HEK293 (cell line): ENCODE results near the gene STPG3.

Experiments
- CTCF ChIA-PET: fragments of 350-600 bp; formaldehyde crosslinking; extraction: SDS; loops from one replicate; lab custom pipeline; 2021; ENCODE audit warnings: antibody characterized with exemption; lab: Yijun Ruan, JAX
- POLR2A ChIA-PET: fragments of 300-600 bp; formaldehyde crosslinking; extraction: SDS; loops from one replicate; lab custom pipeline; 2020; ENCODE audit warnings: antibody characterized with exemption, inconsistent platforms; lab: Yijun Ruan, JAX
- H3K27ac ChIP-seq: fragments of 200-500 bp; sonication (Bioruptor generic); 2 replicates; pipeline ENCODE4 v1.5.1; 2014; ENCODE audit warnings: low read depth, low read length, control low read depth, inconsistent platforms; ENCODE audit errors: extremely low read depth
- H3K36me3 ChIP-seq, 2 experiments: fragments of 200-500 bp in 1 of 2; sonication (Bioruptor generic) in 1 of 2; 1 replicate in 1 of 2; 2 replicates in 1 of 2; pipeline ENCODE4 v1.5.1; 2014 to 2017; ENCODE audit warnings: inconsistent platforms in 2 of 2, low read length in 2 of 2; ENCODE audit not compliant: control insufficient read depth in 2 of 2, insufficient read depth in 1 of 2
- H3K4me1 ChIP-seq: fragments of 200-500 bp; sonication (Bioruptor generic); 2 replicates; pipeline ENCODE4 v1.5.1; 2014; ENCODE audit warnings: mild to moderate bottlenecking, low read length, inconsistent platforms; ENCODE audit not compliant: control insufficient read depth, insufficient read depth
- H3K4me3 ChIP-seq: 2 replicates; pipeline ENCODE4 v1.5.1; 2011; ENCODE audit warnings: low read depth, mild to moderate bottlenecking, control low read depth, low read length, moderate library complexity
- H3K9me3 ChIP-seq: fragments of 200-500 bp; sonication (Bioruptor generic); 2 replicates; pipeline ENCODE4 v1.5.1; 2014; ENCODE audit warnings: low read depth, low read length, inconsistent platforms; ENCODE audit not compliant: control insufficient read depth, insufficient read depth
- KLF10 ChIP-seq: fragments of 450-650 bp; IDR thresholded peaks from 2 replicates; pipeline ENCODE4 v1.5.1; 2018; ENCODE audit warnings: missing biosample characterization, mild to moderate bottlenecking, missing genetic modification characterization
- YY1 ChIP-seq: fragments of 450-650 bp; formaldehyde crosslinking; IDR thresholded peaks from 2 replicates; pipeline ENCODE4 v1.5.1; 2018; ENCODE audit warnings: missing biosample characterization, missing genetic modification characterization
- YY2 ChIP-seq: fragments of 450-650 bp; formaldehyde crosslinking; IDR thresholded peaks from 2 replicates; pipeline ENCODE4 v1.5.1; 2016; ENCODE audit warnings: missing biosample characterization, missing genetic modification characterization
- ZFP69B ChIP-seq: fragments of 450-650 bp; formaldehyde crosslinking; IDR thresholded peaks from 2 replicates; pipeline ENCODE4 v1.5.1; 2016; ENCODE audit warnings: missing biosample characterization, missing genetic modification characterization
- ZNF121 ChIP-seq: fragments of 450-650 bp; formaldehyde crosslinking; IDR thresholded peaks from 2 replicates; pipeline ENCODE4 v1.5.1; 2016; ENCODE audit warnings: missing biosample characterization, missing genetic modification characterization
- ZNF138 ChIP-seq: fragments of 450-650 bp; formaldehyde crosslinking; IDR thresholded peaks from 2 replicates; pipeline ENCODE4 v1.5.1; 2016; ENCODE audit warnings: missing biosample characterization, missing genetic modification characterization, borderline replicate concordance
- ZNF221 ChIP-seq: fragments of 450-650 bp; formaldehyde crosslinking; IDR thresholded peaks from 2 replicates; pipeline ENCODE4 v1.5.1; 2017; ENCODE audit warnings: missing biosample characterization, missing genetic modification characterization, borderline replicate concordance
- ZNF24 ChIP-seq: fragments of 450-650 bp; formaldehyde crosslinking; IDR thresholded peaks from 2 replicates; pipeline ENCODE4 v1.5.1; 2016; ENCODE audit warnings: missing biosample characterization, missing genetic modification characterization
- ZNF394 ChIP-seq: fragments of 450-650 bp; formaldehyde crosslinking; IDR thresholded peaks from 2 replicates; pipeline ENCODE4 v1.5.1; 2016; ENCODE audit warnings: missing biosample characterization, missing genetic modification characterization, mild to moderate bottlenecking, moderate library complexity, borderline replicate concordance
- ZNF433 ChIP-seq: fragments of 450-650 bp; formaldehyde crosslinking; IDR thresholded peaks from 2 replicates; pipeline ENCODE4 v1.5.1; 2016; ENCODE audit warnings: missing biosample characterization, missing genetic modification characterization, low read depth
- ZXDB ChIP-seq: fragments of 450-650 bp; formaldehyde crosslinking; IDR thresholded peaks from 2 replicates; pipeline ENCODE4 v1.5.1; 2016; ENCODE audit warnings: missing biosample characterization, missing genetic modification characterization
- TF ChIP-seq, protein P1 (sequence below): fragments of 450-650 bp; formaldehyde crosslinking; IDR thresholded peaks from 2 replicates; pipeline ENCODE4 v1.5.1; 2016; ENCODE audit warnings: missing biosample characterization, missing genetic modification characterization
- TF ChIP-seq, protein P2 (sequence below): fragments of 450-650 bp; formaldehyde crosslinking; IDR thresholded peaks from 2 replicates; pipeline ENCODE4 v1.5.1; 2016; ENCODE audit warnings: missing biosample characterization, missing genetic modification characterization
- TF ChIP-seq, protein P3 (sequence below): fragments of 450-650 bp; formaldehyde crosslinking; IDR thresholded peaks from 2 replicates; pipeline ENCODE4 v1.5.1; 2016; ENCODE audit warnings: missing biosample characterization, missing genetic modification characterization
- TF ChIP-seq, protein P4 (sequence below): fragments of 450-650 bp; formaldehyde crosslinking; IDR thresholded peaks from 2 replicates; pipeline ENCODE4 v1.5.1; 2016; ENCODE audit warnings: missing biosample characterization, missing genetic modification characterization
- TF ChIP-seq, protein P5 (sequence below): fragments of 450-650 bp; IDR thresholded peaks from 2 replicates; pipeline ENCODE4 v1.5.1; 2018; ENCODE audit warnings: missing biosample characterization, missing genetic modification characterization
- TF ChIP-seq, protein P6 (sequence below): IDR thresholded peaks from 2 replicates; pipeline ENCODE4 v1.6.1; 2011; ENCODE audit warnings: mild to moderate bottlenecking, low read depth, low read length, borderline replicate concordance

STPG3 gene

DNA sequence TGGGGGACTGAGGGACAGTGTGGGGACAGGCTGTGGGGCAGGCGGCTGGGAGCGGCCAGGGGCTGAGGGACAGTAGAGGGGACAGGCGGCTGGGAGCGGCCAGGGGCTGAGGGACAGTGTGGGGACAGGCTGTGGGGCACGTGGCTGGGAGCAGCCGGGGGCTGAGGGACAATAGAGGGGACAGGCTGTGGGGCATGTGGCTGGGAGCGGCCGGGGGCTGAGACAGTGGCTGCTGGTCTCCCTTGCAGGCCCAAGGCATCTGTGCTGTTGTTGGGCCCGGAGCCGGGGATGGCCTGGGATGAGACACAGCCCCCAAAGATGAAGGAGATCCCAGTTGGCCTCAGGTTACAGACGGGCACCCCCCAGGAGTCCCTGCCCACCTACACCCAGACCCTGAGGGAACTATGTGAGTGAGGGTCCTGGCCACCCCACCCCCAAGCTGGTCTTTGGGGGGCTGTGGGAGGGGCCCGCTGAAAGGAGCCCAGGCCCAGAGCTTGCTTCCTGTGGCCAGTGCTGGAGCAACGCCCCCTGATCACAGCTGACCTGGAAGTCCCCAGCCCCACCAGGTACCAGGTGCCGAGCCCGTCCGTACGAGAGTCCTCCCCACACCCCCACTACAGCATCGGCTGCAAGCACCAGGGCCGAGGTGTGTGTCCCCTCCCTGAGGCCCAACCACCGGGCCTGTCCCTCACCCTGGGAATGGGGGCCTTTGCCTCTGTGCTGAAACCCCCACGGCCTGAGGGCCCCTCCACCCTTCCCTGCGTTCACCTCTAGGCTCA, 593 bp downstream of the STPG3 start:
- peaks cover 0 to 8% of the 10 kb centered on the region in 2 experiments; a peak in 2 of 3 replicates for H3K36me3 ChIP-seq
- peaks cover 5% of the 10 kb centered on the region; the same call in 1 of the 2 replicates for H3K4me1 ChIP-seq
- H3K9me3 ChIP-seq: no peaks in the 10 kb centered on the region
- TF ChIP-seq, protein P1, sequence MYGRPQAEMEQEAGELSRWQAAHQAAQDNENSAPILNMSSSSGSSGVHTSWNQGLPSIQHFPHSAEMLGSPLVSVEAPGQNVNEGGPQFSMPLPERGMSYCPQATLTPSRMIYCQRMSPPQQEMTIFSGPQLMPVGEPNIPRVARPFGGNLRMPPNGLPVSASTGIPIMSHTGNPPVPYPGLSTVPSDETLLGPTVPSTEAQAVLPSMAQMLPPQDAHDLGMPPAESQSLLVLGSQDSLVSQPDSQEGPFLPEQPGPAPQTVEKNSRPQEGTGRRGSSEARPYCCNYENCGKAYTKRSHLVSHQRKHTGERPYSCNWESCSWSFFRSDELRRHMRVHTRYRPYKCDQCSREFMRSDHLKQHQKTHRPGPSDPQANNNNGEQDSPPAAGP: no peak
- TF ChIP-seq ZNF221 (tag by site-specific recombination) (no peak), ZNF433 (tag by site-specific recombination) (no peak), YY1 (tag by site-specific recombination) (no peak), KLF10 (tag by site-specific recombination) (no peak), ZNF394 (tag by site-specific recombination) (no peak), ZNF138 (no peak), ZNF24 (tag by site-specific recombination) (no peak), ZXDB (tag by site-specific recombination) (no peak), YY2 (no peak), ZFP69B (tag by site-specific recombination) (no peak), ZNF121 (tag by site-specific recombination) (no peak)
- TF ChIP-seq, protein P2, sequence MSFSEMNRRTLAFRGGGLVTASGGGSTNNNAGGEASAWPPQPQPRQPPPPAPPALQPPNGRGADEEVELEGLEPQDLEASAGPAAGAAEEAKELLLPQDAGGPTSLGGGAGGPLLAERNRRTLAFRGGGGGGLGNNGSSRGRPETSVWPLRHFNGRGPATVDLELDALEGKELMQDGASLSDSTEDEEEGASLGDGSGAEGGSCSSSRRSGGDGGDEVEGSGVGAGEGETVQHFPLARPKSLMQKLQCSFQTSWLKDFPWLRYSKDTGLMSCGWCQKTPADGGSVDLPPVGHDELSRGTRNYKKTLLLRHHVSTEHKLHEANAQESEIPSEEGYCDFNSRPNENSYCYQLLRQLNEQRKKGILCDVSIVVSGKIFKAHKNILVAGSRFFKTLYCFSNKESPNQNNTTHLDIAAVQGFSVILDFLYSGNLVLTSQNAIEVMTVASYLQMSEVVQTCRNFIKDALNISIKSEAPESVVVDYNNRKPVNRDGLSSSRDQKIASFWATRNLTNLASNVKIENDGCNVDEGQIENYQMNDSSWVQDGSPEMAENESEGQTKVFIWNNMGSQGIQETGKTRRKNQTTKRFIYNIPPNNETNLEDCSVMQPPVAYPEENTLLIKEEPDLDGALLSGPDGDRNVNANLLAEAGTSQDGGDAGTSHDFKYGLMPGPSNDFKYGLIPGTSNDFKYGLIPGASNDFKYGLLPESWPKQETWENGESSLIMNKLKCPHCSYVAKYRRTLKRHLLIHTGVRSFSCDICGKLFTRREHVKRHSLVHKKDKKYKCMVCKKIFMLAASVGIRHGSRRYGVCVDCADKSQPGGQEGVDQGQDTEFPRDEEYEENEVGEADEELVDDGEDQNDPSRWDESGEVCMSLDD (tag by site-specific recombination): no peak
- TF ChIP-seq, protein P3, sequence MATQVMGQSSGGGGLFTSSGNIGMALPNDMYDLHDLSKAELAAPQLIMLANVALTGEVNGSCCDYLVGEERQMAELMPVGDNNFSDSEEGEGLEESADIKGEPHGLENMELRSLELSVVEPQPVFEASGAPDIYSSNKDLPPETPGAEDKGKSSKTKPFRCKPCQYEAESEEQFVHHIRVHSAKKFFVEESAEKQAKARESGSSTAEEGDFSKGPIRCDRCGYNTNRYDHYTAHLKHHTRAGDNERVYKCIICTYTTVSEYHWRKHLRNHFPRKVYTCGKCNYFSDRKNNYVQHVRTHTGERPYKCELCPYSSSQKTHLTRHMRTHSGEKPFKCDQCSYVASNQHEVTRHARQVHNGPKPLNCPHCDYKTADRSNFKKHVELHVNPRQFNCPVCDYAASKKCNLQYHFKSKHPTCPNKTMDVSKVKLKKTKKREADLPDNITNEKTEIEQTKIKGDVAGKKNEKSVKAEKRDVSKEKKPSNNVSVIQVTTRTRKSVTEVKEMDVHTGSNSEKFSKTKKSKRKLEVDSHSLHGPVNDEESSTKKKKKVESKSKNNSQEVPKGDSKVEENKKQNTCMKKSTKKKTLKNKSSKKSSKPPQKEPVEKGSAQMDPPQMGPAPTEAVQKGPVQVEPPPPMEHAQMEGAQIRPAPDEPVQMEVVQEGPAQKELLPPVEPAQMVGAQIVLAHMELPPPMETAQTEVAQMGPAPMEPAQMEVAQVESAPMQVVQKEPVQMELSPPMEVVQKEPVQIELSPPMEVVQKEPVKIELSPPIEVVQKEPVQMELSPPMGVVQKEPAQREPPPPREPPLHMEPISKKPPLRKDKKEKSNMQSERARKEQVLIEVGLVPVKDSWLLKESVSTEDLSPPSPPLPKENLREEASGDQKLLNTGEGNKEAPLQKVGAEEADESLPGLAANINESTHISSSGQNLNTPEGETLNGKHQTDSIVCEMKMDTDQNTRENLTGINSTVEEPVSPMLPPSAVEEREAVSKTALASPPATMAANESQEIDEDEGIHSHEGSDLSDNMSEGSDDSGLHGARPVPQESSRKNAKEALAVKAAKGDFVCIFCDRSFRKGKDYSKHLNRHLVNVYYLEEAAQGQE (tag by site-specific recombination): no peak
- TF ChIP-seq, protein P4, sequence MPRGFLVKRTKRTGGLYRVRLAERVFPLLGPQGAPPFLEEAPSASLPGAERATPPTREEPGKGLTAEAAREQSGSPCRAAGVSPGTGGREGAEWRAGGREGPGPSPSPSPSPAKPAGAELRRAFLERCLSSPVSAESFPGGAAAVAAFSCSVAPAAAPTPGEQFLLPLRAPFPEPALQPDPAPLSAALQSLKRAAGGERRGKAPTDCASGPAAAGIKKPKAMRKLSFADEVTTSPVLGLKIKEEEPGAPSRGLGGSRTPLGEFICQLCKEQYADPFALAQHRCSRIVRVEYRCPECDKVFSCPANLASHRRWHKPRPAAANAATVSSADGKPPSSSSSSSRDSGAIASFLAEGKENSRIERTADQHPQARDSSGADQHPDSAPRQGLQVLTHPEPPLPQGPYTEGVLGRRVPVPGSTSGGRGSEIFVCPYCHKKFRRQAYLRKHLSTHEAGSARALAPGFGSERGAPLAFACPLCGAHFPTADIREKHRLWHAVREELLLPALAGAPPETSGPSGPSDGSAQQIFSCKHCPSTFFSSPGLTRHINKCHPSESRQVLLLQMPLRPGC: no peak
- TF ChIP-seq, protein P5, sequence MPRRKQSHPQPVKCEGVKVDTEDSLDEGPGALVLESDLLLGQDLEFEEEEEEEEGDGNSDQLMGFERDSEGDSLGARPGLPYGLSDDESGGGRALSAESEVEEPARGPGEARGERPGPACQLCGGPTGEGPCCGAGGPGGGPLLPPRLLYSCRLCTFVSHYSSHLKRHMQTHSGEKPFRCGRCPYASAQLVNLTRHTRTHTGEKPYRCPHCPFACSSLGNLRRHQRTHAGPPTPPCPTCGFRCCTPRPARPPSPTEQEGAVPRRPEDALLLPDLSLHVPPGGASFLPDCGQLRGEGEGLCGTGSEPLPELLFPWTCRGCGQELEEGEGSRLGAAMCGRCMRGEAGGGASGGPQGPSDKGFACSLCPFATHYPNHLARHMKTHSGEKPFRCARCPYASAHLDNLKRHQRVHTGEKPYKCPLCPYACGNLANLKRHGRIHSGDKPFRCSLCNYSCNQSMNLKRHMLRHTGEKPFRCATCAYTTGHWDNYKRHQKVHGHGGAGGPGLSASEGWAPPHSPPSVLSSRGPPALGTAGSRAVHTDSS: no peak
- TF ChIP-seq, protein P6, sequence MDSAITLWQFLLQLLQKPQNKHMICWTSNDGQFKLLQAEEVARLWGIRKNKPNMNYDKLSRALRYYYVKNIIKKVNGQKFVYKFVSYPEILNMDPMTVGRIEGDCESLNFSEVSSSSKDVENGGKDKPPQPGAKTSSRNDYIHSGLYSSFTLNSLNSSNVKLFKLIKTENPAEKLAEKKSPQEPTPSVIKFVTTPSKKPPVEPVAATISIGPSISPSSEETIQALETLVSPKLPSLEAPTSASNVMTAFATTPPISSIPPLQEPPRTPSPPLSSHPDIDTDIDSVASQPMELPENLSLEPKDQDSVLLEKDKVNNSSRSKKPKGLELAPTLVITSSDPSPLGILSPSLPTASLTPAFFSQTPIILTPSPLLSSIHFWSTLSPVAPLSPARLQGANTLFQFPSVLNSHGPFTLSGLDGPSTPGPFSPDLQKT: no peak
- no peak overlapping the region for H3K4me3 ChIP-seq
- H3K27ac ChIP-seq: no peak overlapping the region
- CTCF ChIA-PET: interaction anchor here (0.8 to 0.9 kb wide), 2 partner anchors 13 to 205 kb away, joined by 4 to 5 read pairs; partner anchors contain the start of gene NPDC1
- POLR2A ChIA-PET: interaction anchor here (0.6 to 9.1 kb wide), 4 partner anchors 10 to 723 kb away, joined by 3 to 336 read pairs (median 4); partner anchors contain the start of gene TUBB4B
